HG03045 (cell line): ENCODE results near the gene PLXNB1.
"Not testable (repeated sequence)": the region's sequence is repeated elsewhere in the genome, so short reads cannot be mapped to it uniquely, and the experiment has no call there.

Experiments used
- ATAC-seq: cut with Tn5 transposase; IDR thresholded peaks from one replicate; pipeline ENCODE4 v1.9.1; 2021; ENCODE audit warnings: mild to moderate bottlenecking, moderate library complexity; ENCODE audit not compliant: unreplicated experiment

Gene PLXNB1

GRCh38 chr3:48464713-48465221, 34.9 kb upstream of the PLXNB1 start:
- no peak for ATAC-seq

GRCh38 chr3:48463703-48464102, 33.8 kb upstream of the PLXNB1 start:
- no peak for ATAC-seq

- not testable (repeated sequence) for ATAC-seq
Observed at GRCh38 chr3:48461767-48462166, 31.9 kb upstream of the PLXNB1 start.

- no peak for ATAC-seq
Observed at GRCh38 chr3:48460517-48460902, 30.6 kb upstream of the PLXNB1 start.

- ATAC-seq: no peak
Observed at GRCh38 chr3:48459773-48460516, 30.1 kb upstream of the PLXNB1 start.

- no peak for ATAC-seq
Observed at GRCh38 chr3:48459331-48459730, 29.4 kb upstream of the PLXNB1 start.

- ATAC-seq: no peak
Observed at GRCh38 chr3:48456456-48456855, 26.6 kb upstream of the PLXNB1 start.

- no peak for ATAC-seq
Observed at GRCh38 chr3:48451270-48451669, 21.4 kb upstream of the PLXNB1 start.

DNA sequence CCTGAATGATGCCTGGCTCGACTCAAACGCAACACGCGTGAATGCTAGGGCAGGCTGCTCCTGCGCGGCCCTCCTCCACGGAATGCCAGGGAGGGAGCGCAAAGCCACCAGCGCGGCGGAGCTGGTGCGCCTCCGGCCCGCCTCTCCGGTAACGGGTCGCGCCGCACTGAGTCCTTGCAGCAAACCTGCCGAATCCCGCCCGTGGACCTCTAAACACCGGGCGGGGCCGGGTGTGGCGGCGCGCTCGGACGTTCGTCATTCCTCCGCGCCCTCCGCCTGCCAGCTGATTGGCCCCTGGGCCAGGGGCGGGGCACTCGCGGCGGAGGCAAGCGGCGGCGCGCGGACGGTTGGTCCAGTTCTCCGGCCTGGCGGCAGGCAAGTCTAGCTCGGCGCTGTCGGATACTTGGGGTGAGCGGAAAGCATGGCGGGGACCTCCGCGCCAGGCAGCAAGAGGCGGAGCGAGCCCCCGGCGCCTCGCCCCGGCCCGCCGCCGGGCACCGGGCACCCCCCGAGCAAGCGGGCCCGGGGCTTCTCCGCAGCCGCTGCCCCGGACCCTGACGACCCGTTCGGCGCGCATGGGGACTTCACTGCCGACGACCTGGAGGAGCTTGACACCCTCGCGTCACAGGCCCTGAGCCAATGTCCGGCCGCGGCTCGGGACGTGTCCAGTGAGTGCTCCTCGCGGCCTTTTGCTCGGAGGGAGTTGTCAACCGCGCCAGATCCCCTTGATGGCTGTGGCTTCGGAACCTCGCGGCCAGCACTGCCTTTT, 16.7 kb upstream of the PLXNB1 start, which contains the start of gene ATRIP:
TSS of gene ATRIP (plus strand) at position 313 of the 769 bp plus-strand sequence. CDS start at position 422, 109 bp downstream.
- ATAC-seq: peak; percentile 94

- ATAC-seq: no peak
Observed at GRCh38 chr3:48446043-48446424, 16.1 kb upstream of the PLXNB1 start.

DNA sequence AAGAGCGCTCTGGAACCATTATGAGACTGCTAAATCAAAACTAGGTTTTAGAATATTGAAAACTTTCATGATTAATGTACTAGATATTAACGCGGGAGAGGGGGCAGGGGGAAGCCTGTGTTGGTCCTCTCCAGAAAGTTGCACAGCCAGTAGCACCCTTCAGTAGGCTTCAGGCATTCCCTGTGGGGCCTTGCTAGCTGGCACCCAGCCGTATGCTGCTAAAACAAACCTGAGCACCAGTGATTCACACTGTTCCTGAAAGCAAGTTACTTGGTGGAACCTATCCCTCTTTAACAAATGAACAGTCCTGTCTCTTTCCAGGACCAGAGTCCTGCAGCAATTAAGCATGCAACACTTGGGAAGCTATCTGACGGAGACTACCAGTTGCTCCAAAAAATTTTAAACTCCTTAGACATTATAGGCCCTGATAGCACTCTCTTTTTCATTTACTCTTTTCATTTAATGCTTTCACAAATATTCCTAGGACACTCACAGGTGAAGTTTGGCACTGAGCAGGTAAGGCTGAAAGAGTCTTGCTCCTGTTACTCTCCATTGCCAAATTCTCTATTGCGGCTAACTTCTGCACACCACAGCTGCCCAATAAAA, 15.5 kb upstream of the PLXNB1 start:
- ATAC-seq: no peak

GRCh38 chr3:48441940-48442339, 12.1 kb upstream of the PLXNB1 start:
- ATAC-seq: no peak

DNA sequence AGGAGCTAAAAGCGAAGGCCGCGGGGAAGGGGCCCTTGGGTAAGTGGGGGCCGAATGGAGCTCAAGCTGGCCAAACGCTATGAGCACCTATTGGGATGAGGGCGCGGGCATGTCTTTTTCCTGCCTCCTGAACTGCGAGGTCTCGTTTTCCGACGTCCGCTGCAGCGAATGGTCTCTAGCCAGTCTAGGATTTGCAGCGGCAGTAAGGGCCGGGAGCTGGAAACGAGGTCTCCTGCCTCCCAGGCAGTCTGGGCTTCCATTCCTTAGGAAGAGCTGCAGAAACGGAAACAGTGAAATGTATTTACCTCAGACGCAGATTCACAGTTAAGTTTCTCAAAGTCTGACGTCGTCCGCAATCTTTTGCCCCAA, 10.7 kb upstream of the PLXNB1 start:
- peak; percentile 6 for ATAC-seq

DNA sequence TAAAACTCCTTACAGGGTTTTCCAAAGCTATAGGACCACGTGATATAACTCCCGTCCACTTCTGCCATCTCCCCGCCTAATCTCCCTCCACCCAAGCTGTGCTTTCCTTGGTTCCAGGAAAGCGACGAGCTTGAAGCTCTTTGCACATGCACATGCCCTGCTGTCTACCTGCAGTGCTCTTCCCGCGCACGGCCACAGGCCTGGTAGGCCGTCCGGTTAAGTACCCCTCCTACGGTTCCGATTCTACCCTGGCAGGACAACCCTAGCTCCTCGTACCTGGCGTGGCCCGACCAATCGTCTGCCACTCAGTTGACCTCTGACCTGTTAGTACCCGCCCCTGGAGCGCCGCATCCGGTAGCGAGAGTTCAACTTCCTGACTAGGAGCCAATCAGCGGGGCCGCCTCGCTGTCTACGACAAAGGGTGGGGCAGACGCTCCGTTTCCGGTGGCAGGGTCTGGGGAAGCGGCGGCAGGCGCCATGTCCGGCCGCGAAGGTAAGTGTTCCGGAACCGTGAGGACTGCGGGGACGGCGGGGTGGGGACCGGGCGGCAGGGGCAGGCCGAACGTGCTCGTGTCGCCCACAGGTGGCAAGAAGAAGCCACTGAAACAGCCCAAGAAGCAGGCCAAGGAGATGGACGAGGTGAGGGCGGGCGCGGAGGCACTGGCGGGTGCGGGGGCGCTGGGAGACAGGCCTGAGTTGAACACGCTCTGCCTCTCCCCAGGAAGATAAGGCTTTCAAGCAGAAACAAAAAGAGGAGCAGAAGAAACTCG, 10.1 kb upstream of the PLXNB1 start, which contains the start of the genes CCDC51 and TMA7:
TSS of gene CCDC51 (minus strand) at position 300 of the 770 bp plus-strand sequence. CDS start 4,991 bp downstream, outside the sequence.
TSS of gene TMA7 (plus strand) at position 438 of the 770 bp plus-strand sequence. CDS start at position 478, 40 bp downstream.
- ATAC-seq: peak; percentile 96

- ATAC-seq: no peak
Observed at GRCh38 chr3:48437812-48438211, 7.9 kb upstream of the PLXNB1 start.

DNA sequence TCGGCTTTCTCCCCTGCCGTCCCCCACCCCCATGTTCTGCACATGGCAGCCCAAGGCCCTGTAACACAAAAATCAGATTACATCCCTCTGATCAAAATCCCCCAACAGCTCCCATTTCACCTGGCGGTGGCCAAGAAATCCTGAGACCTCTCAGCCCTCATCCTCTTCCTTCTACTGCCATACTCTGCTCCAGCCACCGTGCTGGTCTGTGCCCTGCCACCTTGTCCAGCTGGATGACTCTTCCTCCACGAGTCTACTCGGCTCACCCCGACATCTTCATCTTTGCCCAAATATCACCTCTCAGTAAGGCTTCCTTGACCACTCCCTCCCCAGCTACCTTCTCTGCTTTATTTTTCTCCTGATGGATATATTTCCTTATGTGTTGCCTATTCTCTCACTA, 7.0 kb upstream of the PLXNB1 start:
- ATAC-seq: no peak

- no peak for ATAC-seq
Observed at GRCh38 chr3:48436477-48436787, 6.5 kb upstream of the PLXNB1 start.

DNA sequence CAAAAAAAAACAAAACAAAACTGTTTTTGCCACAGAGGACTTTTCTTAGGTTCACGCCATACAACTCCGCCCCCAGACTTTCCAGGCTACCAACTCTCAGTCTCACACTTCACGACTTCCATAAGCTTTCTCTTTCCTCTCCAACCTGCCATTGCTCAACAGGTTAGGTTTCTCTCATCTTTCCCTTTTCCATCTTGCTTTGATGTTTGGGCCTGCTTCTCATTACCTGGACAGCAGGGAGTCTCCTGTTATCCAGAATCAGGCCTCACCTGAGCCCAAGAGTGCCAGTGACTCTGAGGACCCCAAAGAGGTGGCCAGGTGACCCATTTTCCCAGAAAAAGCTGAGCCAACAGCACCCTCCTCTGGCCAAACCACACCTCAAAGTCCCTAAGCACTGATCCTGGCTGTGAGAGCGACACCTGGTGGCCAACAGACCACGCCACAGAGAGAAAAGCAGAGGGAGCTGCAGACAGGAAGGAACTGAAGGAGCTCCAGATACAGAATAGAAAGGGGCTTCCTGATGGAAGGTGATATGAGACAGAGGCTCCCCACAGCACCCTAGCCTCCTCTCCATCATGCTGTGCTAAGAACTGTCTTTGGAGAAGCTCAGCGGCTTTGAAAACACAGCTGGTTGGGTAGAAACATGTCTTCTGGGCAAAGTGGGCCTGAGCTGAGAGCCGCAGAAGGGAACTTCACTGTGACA, 6.0 kb upstream of the PLXNB1 start:
- ATAC-seq: no peak

DNA sequence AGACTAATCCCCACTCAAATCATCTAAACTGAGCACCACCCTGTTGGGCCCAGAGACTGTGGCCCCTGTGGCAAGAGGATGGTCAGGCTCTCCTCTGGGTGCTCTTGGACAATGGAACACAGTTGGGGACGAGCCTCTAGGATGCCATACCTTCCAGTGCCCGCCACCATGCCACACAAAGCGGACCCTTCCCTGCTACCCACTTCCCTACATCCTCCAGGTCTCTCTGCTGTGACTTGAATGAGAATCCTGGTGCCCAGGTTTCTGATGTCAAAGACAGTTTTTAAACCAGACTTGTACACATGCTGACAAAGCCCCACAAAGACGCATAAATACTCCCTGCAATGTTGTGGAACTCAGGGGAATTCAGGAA, 5.3 kb upstream of the PLXNB1 start:
- ATAC-seq: no peak

DNA sequence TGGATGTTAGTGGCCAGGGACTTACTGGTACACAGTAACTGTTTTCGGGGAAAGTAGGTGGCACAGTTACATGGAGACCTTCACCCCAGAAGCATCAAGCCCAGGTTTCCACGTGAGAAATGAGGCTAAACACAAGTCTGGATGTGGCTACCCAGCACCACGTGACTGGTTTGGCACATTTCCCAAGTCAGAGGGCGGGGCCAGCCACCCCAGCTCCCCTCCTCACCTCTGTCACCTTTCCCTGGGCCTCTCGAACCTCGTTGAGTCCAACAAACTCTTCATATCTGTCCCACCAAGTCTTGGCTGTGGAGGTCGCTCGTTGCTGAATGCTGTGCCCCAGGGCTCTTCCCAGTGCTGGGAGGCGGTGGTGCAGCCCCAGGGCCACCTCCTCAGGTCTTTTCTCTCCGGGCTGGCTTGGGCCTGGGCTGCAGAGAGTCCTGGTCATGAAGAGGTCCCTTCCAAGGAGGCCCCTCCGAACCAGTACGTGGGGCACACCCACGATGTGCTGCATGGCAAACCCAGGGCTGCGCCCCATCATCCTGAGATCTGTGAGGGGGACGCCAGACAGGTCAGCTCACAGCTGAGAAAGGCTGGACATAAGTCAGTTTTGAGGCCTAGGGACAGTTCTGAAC, 4.8 kb upstream of the PLXNB1 start:
- no peak for ATAC-seq
